HG02763 (cell line): ENCODE measurements around the gene EIF5B.
"Not testable (repeated sequence)": the region's sequence is repeated elsewhere in the genome, so short reads cannot be mapped to it uniquely, and the experiment has no call there.

Experiments used
- ATAC-seq: cut with Tn5 transposase; IDR thresholded peaks from one replicate; pipeline ENCODE4 v1.9.1; 2021; ENCODE audit warnings: mild to moderate bottlenecking, moderate library complexity; ENCODE audit not compliant: unreplicated experiment

Gene EIF5B

DNA sequence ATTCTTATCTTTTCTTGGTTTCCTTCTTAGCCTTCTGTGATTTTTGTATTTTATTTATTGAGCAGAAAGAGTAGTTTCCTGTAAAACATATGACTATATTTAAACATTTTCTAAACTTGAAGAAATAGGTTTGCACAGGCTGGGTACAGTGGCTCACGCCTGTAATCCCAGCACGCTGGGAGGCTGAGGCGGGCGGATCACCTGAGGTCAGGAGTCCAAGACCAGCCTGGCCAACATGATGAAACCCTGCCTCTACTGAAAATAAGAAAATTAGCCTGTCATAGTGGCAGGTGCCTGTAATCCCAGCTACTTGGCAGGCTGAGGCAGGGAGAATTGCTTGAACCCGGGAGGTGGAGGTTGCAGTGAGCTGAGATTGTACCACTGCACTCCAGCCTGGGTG is 31.7 kb downstream of the EIF5B start:
- ATAC-seq = not testable (repeated sequence)

DNA sequence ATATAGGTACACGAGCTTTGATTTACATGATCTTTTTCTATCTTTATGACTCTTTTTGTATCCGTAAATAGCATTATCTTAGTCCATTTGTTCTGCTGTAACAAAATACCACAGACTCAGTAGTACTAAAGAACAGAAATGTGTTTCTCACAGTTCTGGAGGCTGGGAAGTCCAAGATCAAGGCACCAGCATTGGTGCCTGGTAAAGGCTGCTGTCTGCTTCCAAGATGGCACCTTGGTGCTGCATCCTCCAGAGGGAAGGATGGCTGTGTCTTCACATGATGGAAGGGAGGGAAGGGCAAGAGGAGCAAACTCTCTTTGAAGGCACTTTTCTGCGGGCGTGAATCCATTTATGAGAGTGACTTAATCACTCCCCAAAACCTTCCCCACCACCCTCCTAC is 36.0 kb downstream of the EIF5B start:
- no peak for ATAC-seq

DNA sequence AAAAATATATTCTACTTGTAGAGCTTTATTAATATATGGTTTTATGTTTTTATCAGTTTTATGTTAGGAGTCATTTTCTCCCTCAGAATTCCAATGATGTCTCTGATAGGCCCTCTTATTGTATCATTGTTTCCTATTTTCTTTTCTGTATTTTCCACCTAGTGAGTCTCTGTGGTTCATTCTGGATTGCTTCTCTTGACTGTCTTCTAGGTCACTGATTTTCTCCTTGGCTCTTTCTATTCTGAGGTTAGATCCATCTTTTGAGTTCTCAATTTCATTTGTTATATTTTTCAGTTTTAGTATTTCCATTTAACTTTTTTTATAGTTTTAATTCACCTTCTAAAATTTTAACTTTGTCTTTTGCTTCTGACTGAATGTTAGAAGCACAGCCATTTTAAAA is 37.6 kb downstream of the EIF5B start:
- ATAC-seq = no peak

GRCh38 chr2:99376254-99376864 is 39.2 kb downstream of the EIF5B start:
- no peak for ATAC-seq

GRCh38 chr2:99377879-99378278 is 40.7 kb downstream of the EIF5B start:
- ATAC-seq = no peak

DNA sequence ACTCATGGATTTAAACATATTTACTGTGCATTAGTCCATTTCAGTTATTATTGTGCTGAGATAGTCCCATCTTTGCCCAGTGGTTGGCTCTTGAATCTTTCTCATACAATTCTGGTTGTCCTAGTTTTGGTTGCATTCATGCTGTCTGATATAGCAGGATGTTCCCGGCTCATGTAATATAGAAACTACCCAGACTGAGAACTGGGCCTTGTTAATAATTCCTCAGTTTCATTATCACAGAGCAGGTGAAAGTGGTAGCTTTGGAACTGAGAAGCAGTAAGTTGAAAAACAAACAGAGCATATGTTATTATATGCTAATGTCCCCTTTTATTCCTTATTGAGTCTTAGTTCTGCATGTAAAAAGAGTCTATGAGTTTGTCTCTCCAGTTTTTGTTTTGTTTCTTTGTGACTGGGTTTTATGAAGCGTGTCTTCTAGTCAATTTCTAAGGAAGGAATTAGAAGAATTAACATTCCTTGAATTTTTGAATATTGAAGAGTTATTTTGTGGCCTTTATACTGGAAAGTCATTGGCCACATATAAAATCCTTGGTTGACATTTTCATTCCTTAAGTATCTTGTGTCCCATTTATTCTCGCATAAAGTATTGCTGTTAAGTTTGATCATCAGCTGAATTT is 43.3 kb downstream of the EIF5B start:
- no peak for ATAC-seq

- ATAC-seq = no peak
Observed at GRCh38 chr2:99382143-99382542, 45.0 kb downstream of the EIF5B start.

GRCh38 chr2:99386011-99386410 is 48.8 kb downstream of the EIF5B start:
- ATAC-seq = no peak

DNA sequence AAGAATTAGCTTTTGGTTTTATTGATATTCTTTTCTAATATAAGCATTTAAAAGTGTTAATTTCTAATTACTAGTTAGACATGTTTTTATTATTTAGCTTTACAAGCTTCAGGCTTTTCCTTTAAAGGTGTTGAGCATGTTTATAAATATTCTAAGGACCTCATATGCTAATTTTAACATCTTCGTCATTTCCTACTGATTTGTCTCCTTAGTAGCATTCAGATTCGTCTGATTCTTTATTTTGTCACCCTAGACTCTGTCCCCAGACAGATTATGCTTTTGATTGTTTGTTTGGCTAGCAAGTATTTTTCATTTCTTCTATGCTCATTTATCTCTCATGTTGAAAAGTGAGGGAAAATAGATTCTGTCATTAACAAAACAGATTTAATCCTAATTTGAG is 51.7 kb downstream of the EIF5B start:
- no peak for ATAC-seq

- ATAC-seq = no peak
Observed at GRCh38 chr2:99389371-99389770, 52.2 kb downstream of the EIF5B start.

- no peak for ATAC-seq
Observed at GRCh38 chr2:99389946-99390345, 52.8 kb downstream of the EIF5B start.

DNA sequence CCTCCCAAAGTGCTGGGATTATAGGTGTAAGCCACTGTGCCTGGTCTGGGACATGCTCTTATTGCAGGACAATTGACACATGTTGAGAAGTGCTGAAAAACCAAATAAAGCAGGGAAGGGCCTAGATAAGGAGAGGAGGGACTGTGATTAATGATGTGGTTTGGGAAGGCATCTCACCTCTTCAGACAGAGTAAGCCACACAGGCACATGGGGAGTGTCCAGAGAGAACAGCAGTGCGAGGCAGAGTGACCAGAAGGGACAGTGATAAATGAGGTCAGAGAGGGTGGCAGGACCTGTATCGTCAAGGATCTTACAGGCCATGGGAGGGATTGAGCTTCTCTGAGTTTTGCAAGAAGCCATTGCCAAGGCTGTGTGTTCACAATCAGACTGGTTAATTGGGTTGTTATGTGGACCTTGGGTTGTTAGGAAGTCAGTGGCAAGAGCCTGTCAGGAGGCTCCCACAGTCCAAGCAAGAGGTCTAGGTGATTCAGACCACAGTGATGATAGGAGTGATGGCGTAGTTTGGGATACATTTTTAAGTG is 58.5 kb downstream of the EIF5B start:
- no peak for ATAC-seq

GRCh38 chr2:99397266-99397920 is 60.2 kb downstream of the EIF5B start:
- ATAC-seq = no peak

- ATAC-seq = no peak
Observed at GRCh38 chr2:99398303-99398702, 61.1 kb downstream of the EIF5B start.

DNA sequence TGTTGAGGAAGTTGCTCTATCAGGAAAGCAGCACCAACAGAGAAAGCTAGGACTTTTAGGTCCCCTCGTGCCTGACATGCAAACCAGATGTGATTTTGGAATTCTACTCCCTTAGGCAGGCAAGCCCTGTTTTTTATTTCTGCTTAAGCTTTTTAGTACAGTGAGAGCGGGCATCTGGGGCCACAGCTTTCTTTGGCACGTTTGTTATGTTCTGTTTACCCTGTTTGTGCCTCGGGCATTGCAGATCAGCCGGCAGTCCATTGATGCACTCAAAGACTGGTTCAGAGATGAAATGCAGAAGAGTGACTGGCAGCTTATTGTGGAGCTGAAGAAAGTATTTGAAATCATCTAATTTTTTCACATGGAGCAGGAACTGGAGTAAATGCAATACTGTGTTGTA is 61.9 kb downstream of the EIF5B start:
- ATAC-seq = no peak

GRCh38 chr2:99399795-99400194 is 62.6 kb downstream of the EIF5B start:
- no peak for ATAC-seq

GRCh38 chr2:99401841-99402240 is 64.7 kb downstream of the EIF5B start:
- ATAC-seq = no peak

DNA sequence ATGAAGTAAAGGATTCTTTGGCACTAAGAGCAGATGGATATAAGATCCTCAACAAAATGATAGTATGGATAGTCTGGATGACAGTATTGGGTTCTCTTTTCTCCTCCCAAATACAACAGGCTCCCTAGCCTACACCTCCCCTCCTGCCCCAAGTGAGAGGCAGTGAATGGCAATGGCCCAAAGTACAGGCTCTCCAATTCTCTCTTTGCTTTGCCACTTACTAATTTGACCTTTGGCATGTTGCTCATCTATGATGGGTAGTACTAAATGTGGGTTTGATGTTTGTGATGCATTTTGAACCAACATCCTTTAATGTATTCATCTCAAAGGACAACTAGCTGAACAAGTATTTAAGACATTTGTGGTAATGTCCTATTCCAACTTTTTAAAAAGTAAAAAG is 65.9 kb downstream of the EIF5B start:
- ATAC-seq = no peak

DNA sequence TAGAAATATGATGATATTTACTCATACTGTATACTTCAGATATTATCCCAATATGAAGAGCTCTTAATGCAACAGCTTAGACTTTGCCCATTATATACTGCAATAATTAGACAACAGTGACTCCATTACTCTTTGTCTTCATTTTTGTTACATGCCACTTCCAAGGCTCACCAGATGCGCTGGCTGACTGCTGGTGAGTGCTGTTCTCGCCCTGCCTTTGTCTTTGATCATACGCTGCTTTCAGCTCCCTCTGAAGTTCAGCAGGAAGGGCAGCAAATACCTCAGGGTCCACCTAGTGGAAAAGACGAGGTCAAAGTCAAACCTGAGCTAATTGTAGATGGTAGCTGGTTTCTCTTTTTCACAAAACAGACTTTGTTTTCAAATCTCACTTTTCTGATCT is 66.3 kb downstream of the EIF5B start:
- ATAC-seq = no peak

GRCh38 chr2:99404039-99404796 is 67.0 kb downstream of the EIF5B start:
- ATAC-seq = no peak
